BE2C (cell line): ENCODE measurements around the gene KSR2.
"Not testable (repeated sequence)": the region's sequence is repeated elsewhere in the genome, so short reads cannot be mapped to it uniquely, and the experiment has no call there.

Experiments
- DNase-seq: peaks from one replicate; pipeline ENCODE4 v3.0.0-alpha.2; 2020
- H3K27me3 ChIP-seq: fragments of 250-450 bp; sonication (Bioruptor Pico); 2 replicates; pipeline ENCODE4 v1.5.1; 2020; ENCODE audit warnings: mild to moderate bottlenecking
- H3K36me3 ChIP-seq: fragments of 250-450 bp; sonication (Bioruptor Pico); 2 replicates; pipeline ENCODE4 v1.5.1; 2020; ENCODE audit warnings: mild to moderate bottlenecking
- H3K4me1 ChIP-seq: fragments of 250-450 bp; sonication (Bioruptor Pico); 2 replicates; pipeline ENCODE4 v1.5.1; 2020
- H3K4me3 ChIP-seq: 2 replicates; pipeline ENCODE4 v1.5.1; 2011; ENCODE audit warnings: low read depth, low read length
- H3K9me3 ChIP-seq: fragments of 250-450 bp; sonication (Bioruptor Pico); 2 replicates; pipeline ENCODE4 v1.5.1; 2020
- TF ChIP-seq, protein P1 (sequence below): IDR thresholded peaks from 2 replicates; pipeline ENCODE4 v1.5.1; 2012; ENCODE audit warnings: mild to moderate bottlenecking, low read depth, low read length

Gene KSR2

DNA sequence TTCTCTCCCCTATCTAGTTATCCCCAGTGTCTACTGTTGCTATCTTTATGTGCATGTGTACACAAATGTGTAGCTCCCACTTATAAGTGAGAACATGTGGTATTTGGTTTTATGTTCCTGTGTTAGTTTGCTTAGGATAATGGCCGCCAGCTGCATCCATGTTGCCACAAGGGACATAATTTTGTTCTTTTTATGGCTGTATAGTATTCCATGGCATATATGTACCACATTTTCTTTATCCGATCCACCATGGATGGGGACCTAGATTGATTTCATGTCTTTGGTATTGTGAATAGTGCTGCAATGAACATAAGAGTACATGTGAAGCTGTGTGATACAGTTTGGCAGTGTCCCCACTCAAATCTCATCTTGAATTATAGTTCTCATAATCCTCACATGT, 218.1 kb downstream of the KSR2 start:
- no peaks in the 10 kb centered on the region for H3K36me3 ChIP-seq
- no peaks in the 10 kb centered on the region for H3K27me3 ChIP-seq
- H3K4me3 ChIP-seq, result no peak overlapping the region
- no peaks in the 10 kb centered on the region for H3K9me3 ChIP-seq
- DNase-seq, result no peak
- TF ChIP-seq, protein P1, sequence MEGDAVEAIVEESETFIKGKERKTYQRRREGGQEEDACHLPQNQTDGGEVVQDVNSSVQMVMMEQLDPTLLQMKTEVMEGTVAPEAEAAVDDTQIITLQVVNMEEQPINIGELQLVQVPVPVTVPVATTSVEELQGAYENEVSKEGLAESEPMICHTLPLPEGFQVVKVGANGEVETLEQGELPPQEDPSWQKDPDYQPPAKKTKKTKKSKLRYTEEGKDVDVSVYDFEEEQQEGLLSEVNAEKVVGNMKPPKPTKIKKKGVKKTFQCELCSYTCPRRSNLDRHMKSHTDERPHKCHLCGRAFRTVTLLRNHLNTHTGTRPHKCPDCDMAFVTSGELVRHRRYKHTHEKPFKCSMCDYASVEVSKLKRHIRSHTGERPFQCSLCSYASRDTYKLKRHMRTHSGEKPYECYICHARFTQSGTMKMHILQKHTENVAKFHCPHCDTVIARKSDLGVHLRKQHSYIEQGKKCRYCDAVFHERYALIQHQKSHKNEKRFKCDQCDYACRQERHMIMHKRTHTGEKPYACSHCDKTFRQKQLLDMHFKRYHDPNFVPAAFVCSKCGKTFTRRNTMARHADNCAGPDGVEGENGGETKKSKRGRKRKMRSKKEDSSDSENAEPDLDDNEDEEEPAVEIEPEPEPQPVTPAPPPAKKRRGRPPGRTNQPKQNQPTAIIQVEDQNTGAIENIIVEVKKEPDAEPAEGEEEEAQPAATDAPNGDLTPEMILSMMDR, result no peak
- H3K4me1 ChIP-seq, result no peaks in the 10 kb centered on the region

DNA sequence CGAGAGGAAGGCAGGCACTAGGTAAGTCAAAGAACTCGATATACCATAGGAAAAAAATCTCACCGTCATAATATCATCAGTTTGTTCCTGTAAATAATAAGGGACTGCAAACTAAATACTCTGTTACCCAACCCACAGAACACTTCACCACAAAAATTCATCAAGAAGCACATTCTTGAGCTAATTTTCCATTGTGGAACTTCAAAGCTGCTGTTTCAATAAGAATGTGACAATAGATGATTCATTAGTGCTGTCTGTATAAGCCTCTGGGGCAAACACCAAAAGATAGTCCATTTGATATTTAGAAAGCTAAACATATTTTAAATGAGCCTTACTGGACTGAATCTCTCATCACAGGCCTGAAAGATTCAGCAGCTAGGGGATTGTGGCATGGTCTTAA, 219.4 kb downstream of the KSR2 start:
- no peak for DNase-seq

DNA sequence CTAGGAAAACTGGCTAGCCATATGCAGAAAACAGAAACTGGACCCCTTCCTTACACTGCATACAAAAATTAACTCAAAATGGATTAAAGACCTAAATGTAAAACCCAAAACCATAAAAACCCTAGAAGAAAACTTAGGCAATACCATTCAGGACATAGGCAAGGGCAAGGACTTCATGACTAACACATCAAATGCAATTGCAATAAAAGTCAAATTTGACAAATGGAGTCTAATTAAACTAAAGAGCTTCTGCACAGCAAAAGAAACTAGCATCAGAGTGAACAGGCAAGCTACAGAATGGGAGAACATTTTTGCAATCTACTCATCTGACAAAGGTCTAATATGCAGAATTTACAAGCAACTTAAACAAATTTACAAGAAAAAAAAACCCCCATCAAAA, 222.4 kb downstream of the KSR2 start:
- not testable (repeated sequence) for H3K36me3 ChIP-seq, H3K4me1 ChIP-seq, H3K4me3 ChIP-seq, H3K9me3 ChIP-seq, H3K27me3 ChIP-seq, DNase-seq

More for the DNA sequence above, 219.4 kb downstream of the KSR2 start:
- no peak overlapping the region for H3K4me3 ChIP-seq
- TF ChIP-seq, protein P1, result no peak
- H3K27me3 ChIP-seq, result no peaks in the 10 kb centered on the region
- no peaks in the 10 kb centered on the region for H3K36me3 ChIP-seq
- no peaks in the 10 kb centered on the region for H3K9me3 ChIP-seq
- no peaks in the 10 kb centered on the region for H3K4me1 ChIP-seq

DNA sequence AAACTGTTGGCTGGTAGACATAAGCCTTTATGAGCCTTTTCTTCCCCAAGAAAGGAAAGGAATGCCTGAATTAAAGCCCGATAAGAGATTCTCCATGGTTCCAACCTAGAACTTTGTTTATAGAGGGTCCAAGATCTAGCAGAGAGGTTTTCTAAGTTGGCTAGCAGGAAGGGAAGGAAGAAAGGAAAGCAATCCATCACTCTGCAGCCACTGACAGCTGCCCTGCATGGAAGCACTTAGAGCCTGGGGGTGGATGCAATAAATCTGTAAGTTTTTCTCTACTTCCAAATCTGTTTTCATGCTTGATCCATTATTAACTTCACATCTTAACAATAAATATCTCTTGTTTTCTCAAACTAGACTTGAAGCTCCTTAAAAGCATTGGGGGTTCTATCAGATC, 224.4 kb downstream of the KSR2 start:
- Histone ChIP-seq H3K4me3 (no peak overlapping the region), H3K9me3 (no peaks in the 10 kb centered on the region), H3K4me1 (no peaks in the 10 kb centered on the region), H3K27me3 (no peaks in the 10 kb centered on the region), H3K36me3 (no peaks in the 10 kb centered on the region)
- TF ChIP-seq, protein P1, result no peak
- no peak for DNase-seq

DNA sequence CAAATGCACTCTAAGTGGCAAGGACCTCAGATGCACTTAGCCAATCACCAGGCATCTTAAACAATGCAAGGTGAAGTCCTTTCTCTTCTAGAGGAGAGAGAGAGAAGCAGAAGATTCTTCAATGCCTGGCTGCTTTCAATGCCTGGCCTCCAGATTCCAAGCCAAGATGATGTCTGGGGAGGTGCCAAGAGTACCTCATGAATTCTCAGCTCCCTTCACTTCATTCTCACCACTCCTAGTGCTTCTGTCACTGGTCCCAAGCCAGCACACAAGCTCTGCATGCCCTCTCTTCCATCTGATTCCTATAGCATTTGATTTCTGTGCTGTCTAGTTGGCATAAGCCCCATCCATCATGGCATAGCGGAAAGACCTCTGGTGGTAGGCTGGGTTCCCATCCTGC, 225.0 kb downstream of the KSR2 start:
- Histone ChIP-seq H3K4me1 (no peaks in the 10 kb centered on the region), H3K36me3 (no peaks in the 10 kb centered on the region), H3K4me3 (no peak overlapping the region), H3K9me3 (no peaks in the 10 kb centered on the region), H3K27me3 (no peaks in the 10 kb centered on the region)
- DNase-seq, result no peak
- TF ChIP-seq, protein P1, result no peak

DNA sequence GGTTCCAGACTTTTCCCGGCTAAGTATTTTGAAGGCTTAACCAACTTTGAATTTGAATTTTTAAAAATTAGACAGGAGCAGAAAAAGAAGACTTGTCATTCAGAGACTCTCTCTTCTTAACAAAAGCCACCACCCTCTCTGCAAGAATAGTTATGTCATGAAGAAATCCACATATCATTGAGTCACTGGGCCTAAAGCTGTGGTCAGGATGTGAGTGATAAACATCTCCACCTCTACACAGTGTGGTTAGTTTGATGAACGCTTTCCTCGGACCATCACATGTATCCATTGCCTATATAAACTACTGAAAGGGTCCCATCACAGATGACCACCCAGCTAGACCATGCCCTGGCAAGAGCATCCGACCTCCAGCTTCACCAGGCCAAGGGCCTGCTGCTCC, 226.1 kb downstream of the KSR2 start:
- no peak for DNase-seq
- no peak overlapping the region for H3K4me3 ChIP-seq

DNA sequence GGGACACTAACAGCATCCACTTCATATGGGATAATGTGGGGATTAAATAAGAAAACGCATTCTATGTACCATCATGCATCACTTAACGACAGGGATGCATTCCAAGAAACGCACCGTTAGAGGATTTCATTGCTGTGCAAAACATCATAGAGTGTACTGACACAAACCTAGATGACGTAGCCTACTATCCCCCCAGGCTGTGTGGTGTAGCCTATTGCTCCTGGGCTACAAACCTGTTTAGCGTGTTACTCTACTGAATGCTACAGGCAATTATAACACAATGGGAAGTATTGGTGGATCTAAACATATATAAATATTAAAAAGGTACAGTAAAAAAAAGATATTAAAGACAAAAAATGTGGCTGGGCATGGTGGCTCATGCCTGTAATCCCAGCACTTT, 230.6 kb downstream of the KSR2 start:
- Histone ChIP-seq H3K27me3 (no peaks in the 10 kb centered on the region), H3K9me3 (no peaks in the 10 kb centered on the region), H3K4me1 (no peaks in the 10 kb centered on the region), H3K36me3 (no peaks in the 10 kb centered on the region), H3K4me3 (no peak overlapping the region)
- DNase-seq, result no peak
- TF ChIP-seq, protein P1, result no peak

More for the DNA sequence above, 226.1 kb downstream of the KSR2 start:
- no peaks in the 10 kb centered on the region for H3K36me3 ChIP-seq
- no peaks in the 10 kb centered on the region for H3K4me1 ChIP-seq
- TF ChIP-seq, protein P1, result no peak
- H3K9me3 ChIP-seq, result no peaks in the 10 kb centered on the region
- H3K27me3 ChIP-seq, result no peaks in the 10 kb centered on the region
